ENCODE data around the gene NRGN. TPM values are rescaled to one million over a fixed set of nuclear protein-coding genes. Genes with fewer than 3 reads are reported as not detected.

NRGN gene
- total RNA-seq (1 to 10 TPM in 6 of 9 donors, under 1 TPM in 1, not detected in 2; 0.89 to 4.1 (median 3.3) TPM), polyA plus RNA-seq (10 to 100 TPM in 1 of 3 donors, 1 to 10 TPM in 2; 5.1 to 10.9 (median 9.6) TPM)
- long read RNA-seq, donor 1: 0 reads
- long read RNA-seq, donor 2: 0 reads
- long read RNA-seq, donor 3: 0 reads
- long read RNA-seq, donor 4: 0 reads
- long read RNA-seq, donor 5, partial matches to known transcripts: 0 of 1 reads
- long read RNA-seq, donor 5, other reads (novel, unspliced or antisense): 1 of 1 reads
- long read RNA-seq, donor 6: 0 reads
- long read RNA-seq, donor 7: 0 reads
- long read RNA-seq, donor 8: 0 reads
- long read RNA-seq, donor 9: 0 reads
- long read RNA-seq, donor 10: 0 reads

DNA sequence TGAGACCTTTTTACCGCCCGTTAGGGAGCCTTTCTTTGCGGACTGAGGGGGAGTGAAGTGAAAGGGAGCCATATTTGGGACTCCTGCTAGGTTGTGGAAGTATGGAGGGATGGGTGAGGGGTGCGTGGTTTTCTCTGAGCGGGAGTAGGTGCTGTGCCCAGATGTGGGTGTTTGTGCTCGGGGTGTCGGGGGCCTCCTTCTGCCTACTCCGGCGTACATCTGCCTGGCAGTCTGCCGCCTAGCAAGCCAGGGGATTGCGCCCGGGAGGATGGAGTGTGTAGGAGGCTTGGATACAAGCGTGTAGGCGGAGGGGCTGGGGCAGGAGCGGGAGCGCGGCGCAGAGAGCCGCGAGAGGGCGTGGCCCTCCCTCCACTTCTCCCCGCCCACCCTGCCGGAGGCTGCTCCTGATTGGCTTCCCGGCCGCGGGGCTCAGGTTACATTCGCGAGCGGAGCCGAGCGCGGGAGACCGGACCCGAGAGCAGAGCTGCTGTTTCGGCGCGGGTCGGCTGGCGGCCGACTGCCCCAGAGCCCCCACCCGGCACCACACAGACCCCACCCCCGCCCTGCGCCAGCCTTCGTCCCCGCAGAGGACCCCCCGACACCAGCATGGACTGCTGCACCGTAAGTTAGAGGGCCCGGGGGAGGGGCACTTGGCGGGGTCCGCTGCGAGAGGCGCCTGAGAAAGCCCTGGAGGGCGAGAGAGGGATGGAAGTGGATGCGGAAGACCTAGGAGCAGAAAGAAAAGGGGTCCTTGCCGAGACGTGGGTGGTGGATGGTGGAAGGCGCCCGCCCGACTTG, at the start of gene NRGN:
NRGN (plus strand) TSS at position 464 of the 798 bp plus-strand sequence; CDS start at position 607, 143 bp downstream.
- H3K27ac ChIP-seq: no peak within 1 kb of the TSS
- H3K36me3 ChIP-seq (replicated peaks in 1 of 2): no peaks in the 10 kb centered on the region
- WGBS, 4 donors: 0 to 1% (median 1%) methylated on average over 16 to 59 of the region's 59 CpGs
- H3K4me1 ChIP-seq (replicated peaks in 1 of 2): peaks cover 5 to 17% of the 10 kb centered on the region in 2 donors
- H3K27me3 ChIP-seq: peaks cover 30% of the 10 kb centered on the region
- TF ChIP-seq, protein P1, sequence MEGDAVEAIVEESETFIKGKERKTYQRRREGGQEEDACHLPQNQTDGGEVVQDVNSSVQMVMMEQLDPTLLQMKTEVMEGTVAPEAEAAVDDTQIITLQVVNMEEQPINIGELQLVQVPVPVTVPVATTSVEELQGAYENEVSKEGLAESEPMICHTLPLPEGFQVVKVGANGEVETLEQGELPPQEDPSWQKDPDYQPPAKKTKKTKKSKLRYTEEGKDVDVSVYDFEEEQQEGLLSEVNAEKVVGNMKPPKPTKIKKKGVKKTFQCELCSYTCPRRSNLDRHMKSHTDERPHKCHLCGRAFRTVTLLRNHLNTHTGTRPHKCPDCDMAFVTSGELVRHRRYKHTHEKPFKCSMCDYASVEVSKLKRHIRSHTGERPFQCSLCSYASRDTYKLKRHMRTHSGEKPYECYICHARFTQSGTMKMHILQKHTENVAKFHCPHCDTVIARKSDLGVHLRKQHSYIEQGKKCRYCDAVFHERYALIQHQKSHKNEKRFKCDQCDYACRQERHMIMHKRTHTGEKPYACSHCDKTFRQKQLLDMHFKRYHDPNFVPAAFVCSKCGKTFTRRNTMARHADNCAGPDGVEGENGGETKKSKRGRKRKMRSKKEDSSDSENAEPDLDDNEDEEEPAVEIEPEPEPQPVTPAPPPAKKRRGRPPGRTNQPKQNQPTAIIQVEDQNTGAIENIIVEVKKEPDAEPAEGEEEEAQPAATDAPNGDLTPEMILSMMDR (IDR thresholded peaks at IDR 0.05): no peak
- no peak for TF ChIP-seq POLR2A (IDR thresholded peaks at IDR 0.05)
- intact Hi-C loops (cut with DNase I): no loop called here
- peak; percentile 88 to 95 (median 92) for DNase-seq
- H3K4me3 ChIP-seq: peak within 1 kb of the TSS in 2 of 4 donors; percentile 18 to 40
- H3K9me3 ChIP-seq (replicated peaks in 1 of 3): no peaks in the 10 kb centered on the region

DNA sequence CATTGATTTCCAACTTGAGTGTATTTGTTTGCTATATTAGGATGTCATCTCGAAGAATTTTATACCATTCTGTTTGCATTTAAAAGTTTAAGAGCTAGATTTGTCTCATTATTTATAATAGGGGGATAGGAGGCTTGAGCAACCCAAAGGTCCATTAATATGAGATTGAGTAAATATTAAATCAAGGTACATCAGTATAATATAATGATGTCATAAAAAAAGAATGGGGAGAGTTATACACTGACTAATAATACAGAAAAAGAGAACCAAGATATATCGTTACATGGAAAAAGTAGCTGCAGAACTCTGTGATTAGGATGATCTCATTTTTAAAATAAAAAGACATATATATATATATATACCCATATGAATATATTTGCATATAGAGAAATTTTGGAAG, 46.6 kb upstream of the NRGN start:
- Histone ChIP-seq H3K4me3 (no peak overlapping the region), H3K9me3 (replicated peaks in 1 of 3) (no peaks in the 10 kb centered on the region), H3K27me3 (no peaks in the 10 kb centered on the region), H3K4me1 (replicated peaks in 1 of 2) (no peaks in the 10 kb centered on the region), H3K36me3 (replicated peaks in 1 of 2) (no peaks in the 10 kb centered on the region), H3K27ac (no peak overlapping the region)
- no peak for TF ChIP-seq POLR2A (IDR thresholded peaks at IDR 0.05)
- TF ChIP-seq, protein P1 (IDR thresholded peaks at IDR 0.05): no peak
- no peak for DNase-seq
- intact Hi-C loops (cut with DNase I): no loop called here
- WGBS, 4 donors: 94 to 97% (median 96%) methylated on average over 2 of the region's 2 CpGs

DNA sequence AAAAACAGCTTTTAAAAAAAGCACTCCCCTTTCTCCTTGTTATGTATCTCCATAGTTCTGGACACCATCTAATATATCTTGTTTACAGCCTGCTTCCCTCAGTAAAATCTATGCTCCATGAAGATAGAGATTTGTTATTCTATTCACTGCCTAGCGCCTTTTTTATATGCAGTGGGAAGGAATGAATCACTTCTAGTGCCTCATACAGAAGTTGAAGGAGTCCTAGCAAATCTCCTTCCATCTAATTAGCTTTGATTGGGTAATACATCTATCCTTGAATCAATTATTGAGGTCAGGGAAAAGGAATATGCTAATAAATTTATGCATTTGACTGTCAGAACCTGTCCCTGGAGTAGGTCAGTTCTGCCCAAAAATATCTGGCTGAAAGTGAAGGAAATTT, 40.2 kb upstream of the NRGN start:
- Histone ChIP-seq H3K9me3 (replicated peaks in 1 of 3) (no peaks in the 10 kb centered on the region), H3K4me1 (replicated peaks in 1 of 2) (no peaks in the 10 kb centered on the region), H3K36me3 (replicated peaks in 1 of 2) (no peaks in the 10 kb centered on the region), H3K27ac (no peak overlapping the region), H3K4me3 (no peak overlapping the region), H3K27me3 (peaks cover 5% of the 10 kb centered on the region)
- WGBS, 4 donors: 67 to 100% (median 72%) methylated on average over 1 of the region's 1 CpG
- intact Hi-C loops (cut with DNase I): no loop called here
- no peak for DNase-seq
- TF ChIP-seq, protein P1 (IDR thresholded peaks at IDR 0.05): no peak
- TF ChIP-seq POLR2A (IDR thresholded peaks at IDR 0.05): no peak

DNA sequence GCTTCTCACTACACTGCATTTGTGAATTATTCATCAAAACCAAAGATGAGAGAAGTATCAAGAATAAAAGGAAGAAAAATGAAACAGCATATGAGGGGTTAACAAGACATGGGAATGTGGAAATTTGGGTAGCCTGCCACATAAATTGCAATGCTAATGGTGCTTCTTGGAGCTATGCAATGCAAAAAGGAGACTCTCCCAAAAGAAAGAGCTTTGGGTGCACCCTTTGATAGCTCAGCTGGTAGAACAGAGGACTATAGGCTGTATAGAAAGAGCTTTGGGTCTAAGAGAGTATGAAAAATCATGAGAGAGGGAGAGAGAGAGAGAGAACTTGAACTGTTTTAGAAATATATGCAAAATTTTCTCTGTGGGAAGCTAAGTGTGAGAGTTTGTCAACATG, 39.7 kb upstream of the NRGN start:
- no peak overlapping the region for H3K4me3 ChIP-seq
- no peaks in the 10 kb centered on the region for H3K4me1 ChIP-seq (replicated peaks in 1 of 2)
- no peak for DNase-seq
- H3K27me3 ChIP-seq: peaks cover 5% of the 10 kb centered on the region
- intact Hi-C loops (cut with DNase I): no loop called here
- H3K27ac ChIP-seq: no peak overlapping the region
- no peaks in the 10 kb centered on the region for H3K9me3 ChIP-seq (replicated peaks in 1 of 3)
- TF ChIP-seq, protein P1 (IDR thresholded peaks at IDR 0.05): no peak
- no peaks in the 10 kb centered on the region for H3K36me3 ChIP-seq (replicated peaks in 1 of 2)
